GM12878 (cell line): Measurements from ENCODE around the gene LARGE1.

Source experiments
- CREM ChIP-seq: IDR thresholded peaks from 2 replicates; pipeline ENCODE4 v1.6.1; 2014; ENCODE audit warnings: antibody characterized with exemption, low read depth
- CTCF ChIP-seq, 3 experiments: IDR thresholded peaks in 2 of 3; conservative IDR thresholded peaks in 1 of 3; 2 replicates each; pipeline ENCODE4 v1.5.1; 2011; ENCODE audit warnings: low read depth in 3 of 3, low read length in 3 of 3, mild to moderate bottlenecking in 3 of 3, control low read depth in 2 of 3, moderate library complexity in 2 of 3, inconsistent platforms in 1 of 3, mixed read lengths in 1 of 3; ENCODE audit not compliant: control insufficient read depth in 2 of 3, insufficient read depth in 1 of 3; ENCODE audit errors: extremely low read depth in 1 of 3
- ELK1 ChIP-seq: IDR thresholded peaks from 2 replicates; pipeline ENCODE4 v1.6.1; 2012; ENCODE audit warnings: low read depth, low read length, improper control_type of control experiment
- MAX ChIP-seq: IDR thresholded peaks from 2 replicates; pipeline ENCODE4 v1.6.1; 2012; ENCODE audit warnings: low read depth, low read length, improper control_type of control experiment
- POLR2A ChIP-seq: IDR thresholded peaks from 2 replicates; pipeline ENCODE4 v1.6.1; 2011; ENCODE audit warnings: low read depth, mild to moderate bottlenecking, low read length
- SIN3A ChIP-seq: IDR thresholded peaks from 2 replicates; pipeline ENCODE4 v1.6.1; 2012; ENCODE audit warnings: low read depth, low read length, improper control_type of control experiment
- TARDBP ChIP-seq: IDR thresholded peaks from 2 replicates; pipeline ENCODE4 v1.6.1; 2016; ENCODE audit warnings: borderline replicate concordance

GRCh38 chr22:33962409-33962808 lies 42.1 kb upstream of the LARGE1 start:
- no peak for TF ChIP-seq CTCF (IDR thresholded peaks at IDR 0.05 in 2 of 3, conservative IDR thresholded peaks at IDR 0.05 in 1 of 3; ENCODE audit: control insufficient read depth in 2 of 3, extremely low read depth in 1 of 3, insufficient read depth in 1 of 3, low read depth in 3 of 3, low read length in 3 of 3)
- TF ChIP-seq SIN3A: no peak
- no peak for TF ChIP-seq TARDBP
- TF ChIP-seq POLR2A: no peak
- TF ChIP-seq ELK1: no peak
- no peak for TF ChIP-seq MAX
- TF ChIP-seq CREM: no peak
